LoVo (cell line): ENCODE measurements around the gene NKAIN4.
A peak's percentile ranks its signal among the peaks of the same experiment; 100 is the strongest.

ENCODE experiments used
- DNase-seq: peaks from one replicate; pipeline ENCODE4 v3.0.0-alpha.2; 2016; ENCODE audit warnings: low spot score

Gene NKAIN4

GRCh38 chr20:63254232-63254605 lies at the start of gene NKAIN4:
Gene NKAIN4, minus strand, starts transcription at chr20:63254463. Its CDS starts 13 bp downstream, at chr20:63254450.
- DNase-seq = no peak

DNA sequence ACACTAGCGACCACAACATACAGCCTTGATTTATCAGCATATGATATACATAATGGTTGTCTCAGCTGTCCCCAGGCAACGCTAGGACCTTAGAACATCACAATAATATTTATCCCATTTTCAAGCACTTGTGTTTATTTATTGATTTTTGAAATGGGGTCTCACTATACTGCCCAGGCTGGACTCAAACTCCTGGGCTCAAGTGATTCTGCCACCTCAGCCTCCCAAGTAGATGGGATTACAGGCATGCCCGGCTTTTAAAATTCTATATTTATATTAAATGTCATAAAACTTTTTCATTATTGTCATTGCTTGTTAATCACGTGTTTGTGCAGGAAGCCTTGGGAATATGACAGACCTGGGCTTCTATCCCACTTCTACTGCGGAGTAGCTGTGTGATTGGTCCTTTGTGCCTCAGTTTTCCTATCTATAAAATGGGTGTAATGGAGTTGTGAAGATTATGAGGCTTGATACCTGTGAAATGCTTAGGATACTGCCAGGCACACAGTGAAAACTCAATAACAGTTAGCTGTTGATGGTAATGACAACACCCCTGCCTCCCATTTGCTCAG lies 48.9 kb upstream of the NKAIN4 start:
- no peak for DNase-seq

- no peak for DNase-seq
Measured at GRCh38 chr20:63301671-63302070, 47.4 kb upstream of the NKAIN4 start.

DNA sequence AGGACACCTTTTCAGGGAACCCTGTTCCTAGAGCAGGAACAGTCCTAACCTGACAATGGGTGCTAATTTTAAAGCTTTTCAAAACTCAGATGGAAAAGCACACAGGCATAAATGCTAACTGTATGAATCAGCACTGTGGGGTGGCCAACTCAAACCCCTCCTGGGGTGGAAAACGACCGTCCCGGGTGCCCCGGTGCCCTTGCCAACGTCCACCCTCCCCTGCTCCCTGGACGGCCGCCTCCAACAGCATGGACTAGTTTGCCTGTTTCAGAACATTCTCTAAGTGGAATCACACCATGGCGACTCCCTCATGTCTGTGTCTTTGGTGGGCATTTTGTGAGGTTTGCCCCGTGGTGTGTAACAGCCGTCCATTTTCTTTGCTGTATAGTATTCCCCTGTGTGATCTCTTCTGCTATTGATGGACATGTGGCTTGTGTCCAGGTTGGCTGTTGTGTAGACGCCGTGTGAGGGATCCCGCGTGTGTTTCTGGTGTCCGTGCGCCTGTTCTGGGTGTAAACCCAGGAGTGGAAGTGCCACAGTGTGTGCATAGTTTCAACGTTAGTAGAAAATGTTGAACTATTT lies 44.6 kb upstream of the NKAIN4 start:
- DNase-seq = no peak

DNA sequence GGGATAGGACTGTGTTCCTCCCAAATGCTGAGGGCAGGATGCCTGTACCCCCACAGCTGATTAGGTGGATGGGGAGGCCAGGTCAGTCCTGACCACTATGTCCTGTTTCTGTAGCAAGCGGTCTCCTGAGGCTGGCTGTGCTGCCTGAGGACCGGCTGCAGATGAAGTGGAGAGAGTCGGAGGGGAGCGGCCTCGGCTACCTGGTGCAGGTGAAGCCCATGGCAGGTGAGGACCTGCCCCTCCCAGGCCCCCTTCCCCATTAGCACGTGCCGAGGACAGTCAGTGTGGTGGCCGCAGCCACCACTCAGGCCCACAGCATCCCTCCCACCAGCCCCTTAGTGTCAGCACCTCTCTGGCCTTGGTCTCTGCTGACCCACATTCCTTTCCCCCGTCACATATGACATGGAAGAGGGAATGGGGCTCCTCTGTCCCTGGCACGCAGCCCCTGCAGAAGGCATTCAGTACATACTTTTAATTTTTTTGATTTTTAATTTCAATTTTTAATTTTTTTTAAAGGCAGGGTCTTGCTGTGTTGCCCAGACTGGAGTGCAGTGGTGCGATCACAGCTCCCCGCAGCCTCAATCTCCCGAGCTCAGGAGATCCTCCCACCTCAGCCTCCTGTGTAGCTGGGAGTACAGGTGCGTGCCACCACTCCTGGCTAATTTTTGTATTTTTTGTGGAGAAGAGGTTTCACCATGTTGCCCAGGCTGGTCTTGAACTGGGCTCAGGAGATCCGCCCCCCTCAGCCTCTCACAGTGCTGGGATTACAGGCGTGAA lies 43.7 kb upstream of the NKAIN4 start:
- DNase-seq = no peak

GRCh38 chr20:63297371-63297781 lies 43.1 kb upstream of the NKAIN4 start:
- no peak for DNase-seq

- DNase-seq = no peak
Measured at GRCh38 chr20:63296531-63297299, 42.5 kb upstream of the NKAIN4 start.

DNA sequence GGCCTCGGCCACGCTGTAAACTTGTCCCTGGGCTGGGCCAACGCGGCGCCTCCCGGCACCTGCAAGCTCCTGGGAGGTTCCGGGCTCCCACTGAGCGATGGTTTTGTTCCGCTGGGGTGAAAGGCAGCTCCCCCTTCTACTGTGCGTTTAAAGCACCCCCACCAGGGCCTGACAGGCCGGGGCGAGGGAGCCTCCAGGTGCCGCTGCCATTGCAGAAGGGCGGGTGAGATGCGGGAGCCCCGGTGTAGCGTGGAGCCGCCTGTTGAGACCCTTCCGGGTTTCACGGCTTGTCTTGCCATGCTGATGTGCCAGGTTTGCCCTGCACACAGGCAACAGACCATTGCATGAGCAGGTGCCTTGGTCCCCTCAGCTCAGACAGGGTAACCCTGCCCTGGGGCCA lies 41.6 kb upstream of the NKAIN4 start:
- DNase-seq = no peak

- no peak for DNase-seq
Measured at GRCh38 chr20:63295422-63295821, 41.2 kb upstream of the NKAIN4 start.

DNA sequence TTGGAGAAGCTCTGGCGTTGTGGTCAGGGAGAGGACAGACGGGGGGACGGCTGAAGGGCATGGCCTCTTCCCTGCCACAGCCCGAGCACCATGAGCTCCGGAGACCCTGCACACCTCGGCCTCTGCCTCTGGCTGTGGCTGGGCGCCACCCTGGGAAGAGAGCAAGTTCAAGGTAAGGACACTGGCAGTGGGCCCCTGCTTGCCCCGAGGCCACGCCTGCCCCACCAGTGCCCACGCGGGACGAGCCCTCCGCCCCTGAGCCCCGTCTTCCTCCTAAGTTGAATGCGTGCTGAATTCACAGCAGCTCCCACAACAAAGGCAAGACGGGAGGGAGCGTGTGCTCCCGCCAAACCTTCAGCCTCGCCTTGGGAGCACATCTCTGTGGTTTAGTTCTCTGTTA lies 40.8 kb upstream of the NKAIN4 start:
- no peak for DNase-seq

GRCh38 chr20:63294536-63294900 lies 40.3 kb upstream of the NKAIN4 start:
- DNase-seq = no peak

DNA sequence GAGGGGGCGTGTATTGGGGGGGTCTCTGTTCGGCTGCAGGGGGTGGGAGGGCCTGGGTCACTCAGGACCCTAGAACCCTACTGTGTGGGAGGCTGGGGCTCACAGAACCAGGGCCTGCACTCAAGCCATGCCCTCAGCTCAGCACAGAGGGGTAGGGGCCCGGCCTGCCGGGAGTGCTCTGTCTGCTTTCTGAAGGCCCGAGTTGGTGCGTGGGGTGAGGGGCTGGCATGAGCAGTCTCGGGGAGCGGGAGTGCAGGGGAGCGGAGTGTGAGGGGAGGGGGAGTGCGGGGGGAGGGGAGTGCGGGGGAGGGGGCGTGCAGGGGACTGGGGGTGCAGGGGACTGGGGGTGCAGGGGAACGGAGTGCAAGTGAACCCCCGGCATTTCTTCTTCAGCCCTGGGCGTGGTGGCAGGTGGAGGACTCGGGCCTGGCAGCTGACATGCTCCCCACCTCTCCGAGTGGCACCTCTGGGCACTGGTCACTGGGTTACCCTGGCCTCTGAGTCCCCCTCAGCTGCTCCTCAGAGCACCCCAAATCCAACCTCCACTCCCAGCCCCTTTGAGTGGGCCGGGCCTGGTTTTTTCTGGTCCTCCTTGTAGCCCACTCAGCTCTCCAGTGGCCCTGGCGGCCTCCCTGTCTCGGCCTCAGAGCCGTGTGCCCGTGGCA lies 39.7 kb upstream of the NKAIN4 start:
- no peak for DNase-seq

DNA sequence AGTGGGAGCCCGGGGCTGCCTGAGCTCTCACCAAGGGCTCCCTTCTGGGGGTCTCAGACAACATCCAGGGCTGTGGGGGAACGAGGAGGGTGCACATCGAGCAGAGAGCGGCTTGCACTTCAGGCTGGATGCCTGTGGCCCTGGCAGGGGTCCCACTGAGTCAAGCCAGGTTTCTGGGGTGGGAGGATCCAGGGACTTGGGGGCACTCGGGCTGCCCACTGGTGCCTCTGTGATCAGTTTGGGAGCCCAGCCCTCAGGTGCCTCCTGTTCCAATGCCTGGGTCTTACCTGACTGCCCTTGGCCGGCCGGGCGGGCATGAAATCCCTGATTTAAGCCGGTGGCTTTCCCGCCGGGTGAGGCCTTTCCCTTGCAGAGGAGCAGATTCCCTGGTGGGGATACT lies 39.2 kb upstream of the NKAIN4 start:
- no peak for DNase-seq

GRCh38 chr20:63292904-63293303 lies 38.6 kb upstream of the NKAIN4 start, which contains the start of gene COL20A1:
Gene COL20A1, plus strand, starts transcription at chr20:63293186. Its CDS starts 1,922 bp downstream, at chr20:63295108.
- DNase-seq = no peak

GRCh38 chr20:63292292-63292701 lies 38.0 kb upstream of the NKAIN4 start:
- DNase-seq = no peak

DNA sequence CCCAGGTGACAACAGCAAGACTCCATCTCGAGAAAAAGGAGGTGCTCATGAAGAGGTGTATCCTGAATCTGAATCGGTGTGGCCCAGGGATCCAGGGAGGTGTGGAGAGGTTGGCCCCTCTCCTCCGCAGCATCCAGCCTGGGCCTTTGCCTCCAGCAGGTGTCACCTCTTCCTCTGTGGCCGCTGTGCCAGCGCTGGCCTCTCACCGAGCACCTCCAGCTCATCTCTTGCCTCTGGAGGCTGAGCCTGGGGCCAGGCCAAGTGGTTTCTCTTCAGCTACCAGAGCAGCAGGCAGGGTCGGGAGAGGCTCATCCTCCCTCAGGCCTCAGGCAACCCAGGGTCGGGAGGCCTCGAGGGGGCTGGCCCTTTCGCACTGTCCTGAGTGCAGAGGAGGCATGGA lies 37.5 kb upstream of the NKAIN4 start:
- no peak for DNase-seq

DNA sequence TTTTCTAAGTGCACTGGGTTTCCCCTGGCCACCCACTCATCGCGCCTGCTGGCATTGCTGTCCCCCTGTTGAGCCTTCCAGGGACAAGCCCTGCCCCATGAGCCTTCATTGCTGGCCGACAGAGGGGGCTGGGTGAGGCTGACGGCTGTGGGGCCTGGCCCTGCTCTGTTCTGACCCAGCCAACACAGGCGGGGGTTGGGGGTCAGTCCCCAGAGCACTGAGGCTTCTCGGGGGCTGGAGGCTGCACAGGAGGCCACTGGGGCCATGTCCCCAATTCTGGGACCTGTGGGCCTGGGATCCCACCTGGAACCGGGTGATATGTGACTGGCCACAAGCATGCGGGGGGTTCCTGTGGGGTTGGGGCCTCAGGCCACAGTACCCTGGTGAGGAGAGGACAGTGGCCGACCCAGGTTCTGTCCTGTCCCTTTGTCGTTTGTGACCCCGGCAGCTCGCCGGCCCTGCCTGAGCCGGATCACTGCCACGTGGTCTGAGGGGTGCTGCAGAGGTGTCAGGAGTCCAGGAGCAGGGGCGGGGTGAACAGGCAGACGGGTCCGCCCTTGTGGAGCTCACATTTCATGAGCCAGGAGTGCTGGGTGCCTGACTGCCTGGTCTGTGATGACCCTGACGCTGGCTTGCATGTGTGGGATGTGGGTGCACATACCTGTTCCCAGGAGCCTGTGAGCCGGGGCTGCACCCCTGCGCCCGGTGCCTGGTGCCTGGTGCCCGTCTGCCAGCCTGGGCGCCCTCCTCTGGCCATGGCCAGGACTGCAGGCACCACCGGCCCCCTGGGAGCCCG lies 36.6 kb upstream of the NKAIN4 start:
- DNase-seq = peak; percentile 23

DNA sequence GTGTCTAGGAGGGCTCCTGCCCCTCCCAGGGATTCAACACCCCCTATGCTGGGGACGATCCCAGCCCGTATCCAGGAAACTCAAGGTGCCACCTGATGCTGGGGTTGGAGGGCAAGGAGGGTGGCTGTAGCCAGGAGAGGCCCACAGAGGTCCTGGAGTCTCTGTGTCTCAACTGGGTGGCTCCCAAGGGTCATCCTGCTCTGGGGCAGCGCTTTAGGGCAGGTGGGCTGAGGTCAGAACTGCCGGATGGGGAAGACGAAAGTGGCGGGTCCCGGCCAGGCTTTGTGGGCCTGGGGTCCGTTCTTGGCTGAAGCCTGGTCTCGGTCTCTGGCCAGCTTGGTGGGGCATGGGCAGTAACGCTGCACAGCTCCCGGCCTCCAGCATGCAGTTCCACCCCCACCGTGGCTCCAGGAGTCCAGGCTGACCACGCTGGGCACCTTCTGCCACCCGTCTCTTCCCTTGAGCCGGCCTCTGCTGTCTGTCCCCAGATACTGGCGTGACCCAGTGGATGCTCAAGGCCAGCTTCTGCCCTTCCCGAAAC lies 35.9 kb upstream of the NKAIN4 start:
- DNase-seq = no peak

DNA sequence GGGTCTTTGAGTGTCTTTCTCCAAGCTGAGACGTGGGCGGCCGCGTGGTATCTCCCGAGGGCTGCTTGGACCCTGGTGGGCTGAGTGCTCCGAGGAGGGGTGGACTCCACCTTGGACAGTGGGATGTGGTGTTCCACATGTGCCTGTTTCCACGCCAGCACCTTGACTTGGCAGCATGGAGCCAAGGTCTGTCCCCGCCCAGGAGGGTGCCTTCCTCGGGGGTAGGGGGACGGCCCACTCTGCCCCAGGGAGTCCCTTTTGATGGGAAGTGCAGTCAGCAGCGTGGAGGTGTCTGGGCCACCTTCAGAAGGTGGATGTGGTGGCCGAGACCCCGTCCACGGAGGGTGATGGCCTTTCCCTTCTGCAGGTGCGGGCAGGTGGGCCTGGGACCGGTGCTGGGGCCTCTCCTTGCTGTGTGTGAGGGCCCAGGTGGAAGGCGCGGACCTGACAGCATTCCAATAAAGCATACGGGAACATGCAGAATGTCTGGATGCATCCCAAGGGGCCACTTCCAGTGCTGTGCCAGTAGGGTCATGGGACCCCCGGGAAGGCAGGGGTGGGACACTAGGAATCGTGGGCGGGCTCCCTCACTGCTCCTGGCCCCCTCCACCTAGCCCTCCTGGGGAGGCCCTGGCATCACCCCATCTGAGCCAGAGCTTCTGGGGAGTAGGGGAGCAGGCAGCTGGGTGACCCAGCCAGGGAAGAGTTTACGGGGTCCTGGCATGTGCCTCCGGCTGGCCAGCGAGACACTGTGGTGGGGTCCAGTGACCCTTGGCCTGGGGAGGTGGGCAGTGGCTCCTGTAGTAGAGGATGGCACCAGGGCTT lies 35.3 kb upstream of the NKAIN4 start:
- DNase-seq = no peak

DNA sequence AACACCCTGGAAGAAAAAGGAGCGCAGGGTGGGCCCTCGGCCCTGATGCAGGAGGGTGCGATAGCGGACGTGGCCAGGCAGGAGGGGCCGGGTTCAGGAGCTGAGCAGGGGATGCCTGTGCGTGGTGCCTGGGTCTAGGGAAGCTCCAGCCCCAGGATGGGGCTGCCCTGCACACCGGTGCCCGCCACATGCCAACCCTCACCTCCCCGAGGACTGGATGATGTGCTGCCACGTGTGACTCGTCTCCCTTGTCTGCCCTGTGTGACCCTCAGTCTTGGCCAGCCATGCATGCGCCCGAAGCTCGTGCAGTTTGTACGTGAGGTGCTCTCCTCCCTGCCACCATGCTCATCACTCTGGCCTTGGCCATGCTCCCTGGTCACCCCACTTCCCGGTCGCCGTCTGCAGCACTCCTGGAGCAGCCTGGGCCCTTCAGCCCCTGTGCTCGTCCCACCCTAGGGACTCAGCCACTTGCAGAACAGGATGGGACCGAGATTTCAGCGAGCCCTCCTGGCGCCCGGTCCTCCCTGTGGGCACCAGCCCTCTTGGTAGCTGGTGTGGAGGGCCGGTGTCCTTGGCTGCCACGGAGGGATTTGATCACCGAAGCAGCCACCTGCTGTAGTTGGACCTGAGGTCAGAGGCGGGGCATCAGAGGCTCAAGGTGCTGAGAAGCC lies 34.5 kb upstream of the NKAIN4 start:
- DNase-seq = no peak
